ENCODE results near the gene PM20D1. TPM values are rescaled to one million over a fixed set of nuclear protein-coding genes. Genes with fewer than 3 reads are reported as not detected.
A peak's percentile ranks its signal among the peaks of the same experiment; 100 is the strongest.

Gene PM20D1
- total RNA-seq, 6 donors from 2014 or later: 0.34 to 0.47 TPM; not detected in 4

DNA sequence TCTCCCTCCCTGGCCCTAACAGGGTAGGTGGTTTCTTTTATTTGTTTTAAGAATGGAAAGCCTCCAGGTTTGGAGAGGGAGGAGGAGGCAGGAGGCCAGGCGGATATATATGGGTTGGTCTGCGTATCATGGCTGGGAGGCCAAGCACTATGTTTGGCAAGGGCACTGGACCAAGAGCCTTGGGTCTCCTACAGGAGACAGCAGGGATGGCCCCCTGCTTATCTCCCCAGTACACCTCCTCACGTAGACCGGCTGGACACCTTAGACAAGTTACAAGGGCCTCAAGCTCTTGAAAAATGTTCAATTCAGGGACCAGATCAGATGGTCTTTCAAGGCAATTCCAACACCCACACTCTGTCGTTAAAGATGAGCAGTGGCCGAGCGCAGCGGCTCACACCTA lies 47.9 kb downstream of the PM20D1 start:
- DNase-seq: no peak
- H3K4me1 ChIP-seq: peaks cover 9 to 32% (median 26%) of the 10 kb centered on the region in 4 donors
- WGBS, 2 donors: 87 to 90% methylated on average over 6 to 8 of the region's 8 CpGs

DNA sequence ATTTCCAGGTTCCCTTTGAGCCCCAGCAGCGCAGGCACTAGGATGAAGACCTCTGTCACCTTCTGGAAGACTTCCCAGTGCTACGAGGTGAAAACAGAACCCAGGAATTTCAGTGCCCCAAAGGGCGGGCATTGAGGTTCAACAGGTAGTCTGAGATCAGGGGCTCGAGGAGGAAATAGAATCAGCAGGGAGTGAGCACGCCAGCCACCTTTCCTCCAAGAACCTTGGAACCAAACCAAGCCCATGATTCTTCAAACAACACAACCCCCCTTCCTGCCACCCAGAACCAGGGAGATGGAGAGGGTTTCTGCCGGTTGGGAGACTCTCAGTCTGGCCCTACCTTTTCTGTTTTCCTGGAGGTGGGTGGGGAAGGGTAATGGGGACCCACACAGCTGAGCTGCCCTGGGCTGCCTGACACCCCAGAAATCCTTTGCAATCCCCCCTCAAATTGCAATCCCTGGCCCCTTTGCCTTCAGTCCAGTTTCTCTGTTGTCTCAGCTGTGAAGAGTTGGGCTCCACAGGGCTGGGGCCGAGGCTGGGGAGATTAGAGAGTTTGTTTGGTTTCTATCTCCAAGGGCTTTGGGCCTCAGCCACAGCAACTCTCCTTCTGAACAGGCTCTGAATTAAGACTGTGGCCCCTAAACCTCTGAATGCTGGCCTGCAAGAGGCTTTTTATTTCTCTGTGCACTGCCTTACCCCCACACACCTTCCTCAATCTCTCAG lies 48.8 kb downstream of the PM20D1 start:
- 56 to 78% methylated on average over 7 of the region's 7 CpGs for WGBS, 2 donors
- peak in 1 of 2 donors; percentile 41 for DNase-seq
- H3K4me3 ChIP-seq: no peak overlapping the region

More for the DNA sequence above, 47.9 kb downstream of the PM20D1 start:
- Histone ChIP-seq H3K4me3 (no peak overlapping the region), H3K9me3 (no peaks in the 10 kb centered on the region), H3K27me3 (no peaks in the 10 kb centered on the region), H3K36me3 (peaks cover 5 to 29% (median 21%) of the 10 kb centered on the region in 4 donors), H3K27ac (peak overlapping the region in 1 of 4 donors; percentile 47)
- ATAC-seq (ENCODE audit: low FRiP score in 2 of 2): no peak
- no peak for TF ChIP-seq POLR2AphosphoS5 (IDR thresholded peaks at IDR 0.05)
- no peak for TF ChIP-seq EP300 (IDR thresholded peaks at IDR 0.05)
- TF ChIP-seq, protein P1, sequence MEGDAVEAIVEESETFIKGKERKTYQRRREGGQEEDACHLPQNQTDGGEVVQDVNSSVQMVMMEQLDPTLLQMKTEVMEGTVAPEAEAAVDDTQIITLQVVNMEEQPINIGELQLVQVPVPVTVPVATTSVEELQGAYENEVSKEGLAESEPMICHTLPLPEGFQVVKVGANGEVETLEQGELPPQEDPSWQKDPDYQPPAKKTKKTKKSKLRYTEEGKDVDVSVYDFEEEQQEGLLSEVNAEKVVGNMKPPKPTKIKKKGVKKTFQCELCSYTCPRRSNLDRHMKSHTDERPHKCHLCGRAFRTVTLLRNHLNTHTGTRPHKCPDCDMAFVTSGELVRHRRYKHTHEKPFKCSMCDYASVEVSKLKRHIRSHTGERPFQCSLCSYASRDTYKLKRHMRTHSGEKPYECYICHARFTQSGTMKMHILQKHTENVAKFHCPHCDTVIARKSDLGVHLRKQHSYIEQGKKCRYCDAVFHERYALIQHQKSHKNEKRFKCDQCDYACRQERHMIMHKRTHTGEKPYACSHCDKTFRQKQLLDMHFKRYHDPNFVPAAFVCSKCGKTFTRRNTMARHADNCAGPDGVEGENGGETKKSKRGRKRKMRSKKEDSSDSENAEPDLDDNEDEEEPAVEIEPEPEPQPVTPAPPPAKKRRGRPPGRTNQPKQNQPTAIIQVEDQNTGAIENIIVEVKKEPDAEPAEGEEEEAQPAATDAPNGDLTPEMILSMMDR (IDR thresholded peaks at IDR 0.05): no peak
- no peak for TF ChIP-seq POLR2A (IDR thresholded peaks at IDR 0.05)

DNA sequence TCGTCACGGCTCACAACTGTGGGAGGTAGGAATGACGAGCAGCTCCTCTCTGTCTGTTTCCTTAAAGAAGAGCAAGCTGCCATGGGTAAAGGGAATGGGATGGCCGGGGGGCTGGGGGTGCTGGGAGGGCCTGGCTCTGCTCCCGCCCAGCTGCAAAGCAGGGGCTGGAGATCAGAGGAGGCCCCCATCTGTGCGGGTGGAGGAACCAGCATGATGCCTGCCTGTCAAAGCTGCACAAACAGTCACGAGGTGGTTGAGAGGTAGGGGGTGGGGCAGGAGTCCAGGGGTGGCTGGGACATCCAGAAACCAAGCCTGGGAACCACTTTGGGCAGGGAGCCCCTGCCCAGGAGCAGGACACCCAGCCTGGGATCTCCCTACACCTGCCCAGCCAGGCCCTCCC lies 49.5 kb downstream of the PM20D1 start:
- ATAC-seq (ENCODE audit: low FRiP score in 2 of 2) (peak in 1 of 2 donors; percentile 9), DNase-seq (peak; percentile 35 to 40)
- H3K4me1 ChIP-seq: peaks cover 4 to 22% (median 19%) of the 10 kb centered on the region in 4 donors
- no peak for TF ChIP-seq POLR2AphosphoS5 (IDR thresholded peaks at IDR 0.05)
- TF ChIP-seq, protein P1 (IDR thresholded peaks at IDR 0.05): no peak
- no peak for TF ChIP-seq POLR2A (IDR thresholded peaks at IDR 0.05)
- no peak for TF ChIP-seq EP300 (IDR thresholded peaks at IDR 0.05)
- H3K9me3 ChIP-seq: no peaks in the 10 kb centered on the region
- peaks cover 5 to 45% (median 27%) of the 10 kb centered on the region in 4 donors for H3K36me3 ChIP-seq
- H3K4me3 ChIP-seq: no peak overlapping the region
- WGBS, 2 donors: 76 to 81% methylated on average over 6 to 7 of the region's 7 CpGs
- H3K27me3 ChIP-seq: no peaks in the 10 kb centered on the region
- H3K27ac ChIP-seq: peak overlapping the region in 3 of 4 donors; percentile 53 to 69 (median 65)

More for the DNA sequence above, 48.8 kb downstream of the PM20D1 start:
- peak in 1 of 2 donors; percentile 17 for ATAC-seq (ENCODE audit: low FRiP score in 2 of 2)
- H3K4me1 ChIP-seq: peaks cover 9 to 29% (median 26%) of the 10 kb centered on the region in 4 donors
- TF ChIP-seq EP300 (IDR thresholded peaks at IDR 0.05) (no peak), POLR2AphosphoS5 (IDR thresholded peaks at IDR 0.05) (no peak), POLR2A (IDR thresholded peaks at IDR 0.05) (no peak)
- TF ChIP-seq, protein P1 (IDR thresholded peaks at IDR 0.05): no peak
- no peaks in the 10 kb centered on the region for H3K27me3 ChIP-seq
- peaks cover 5 to 38% (median 25%) of the 10 kb centered on the region in 4 donors for H3K36me3 ChIP-seq
- peak overlapping the region; percentile 36 to 69 (median 59) for H3K27ac ChIP-seq
- no peaks in the 10 kb centered on the region for H3K9me3 ChIP-seq

DNA sequence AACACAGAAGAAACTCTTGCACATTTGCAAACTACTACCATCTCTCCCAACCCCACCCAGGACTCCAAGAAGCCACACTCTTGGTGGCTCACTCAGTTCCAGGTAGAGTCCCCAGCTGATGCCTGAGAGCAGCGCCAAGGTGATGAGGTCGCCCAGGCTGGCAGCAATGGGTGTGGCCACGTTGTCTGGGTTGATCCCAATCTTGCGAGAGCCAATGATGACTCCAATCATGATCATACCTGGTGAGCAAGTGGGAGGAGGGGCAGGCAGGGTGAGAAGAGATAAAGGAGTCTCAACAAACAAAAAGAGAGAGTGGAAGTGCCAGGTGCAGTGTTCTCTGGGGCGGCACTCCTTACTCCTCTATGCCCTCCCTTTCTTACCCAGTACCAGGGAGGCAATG lies 51.4 kb downstream of the PM20D1 start:
- TF ChIP-seq EP300 (IDR thresholded peaks at IDR 0.05): no peak
- TF ChIP-seq, protein P1 (IDR thresholded peaks at IDR 0.05): no peak
- no peak for TF ChIP-seq POLR2AphosphoS5 (IDR thresholded peaks at IDR 0.05)
- TF ChIP-seq POLR2A (IDR thresholded peaks at IDR 0.05): no peak
- Histone ChIP-seq H3K27ac (no peak overlapping the region), H3K27me3 (no peaks in the 10 kb centered on the region), H3K36me3 (peaks cover 13 to 63% (median 37%) of the 10 kb centered on the region in 4 donors), H3K4me3 (no peak overlapping the region), H3K4me1 (peaks cover 0 to 17% (median 11%) of the 10 kb centered on the region in 4 donors), H3K9me3 (no peaks in the 10 kb centered on the region)
- 80 to 84% methylated on average over 5 of the region's 5 CpGs for WGBS, 2 donors
- ATAC-seq (ENCODE audit: low FRiP score in 2 of 2) (no peak), DNase-seq (no peak)
